OCI-M2 (cell line): ENCODE data around the gene CLDND2.
A peak's percentile ranks its signal among the peaks of the same experiment; 100 is the strongest.
"Not testable (repeated sequence)": the region's sequence is repeated elsewhere in the genome, so short reads cannot be mapped to it uniquely, and the experiment has no call there.

Source experiments
- DNase-seq: peaks from one replicate; lab custom pipeline; 2025; ENCODE audit not compliant: unreplicated experiment; lab: John Stamatoyannopoulos, UW

CLDND2 gene, protein sequence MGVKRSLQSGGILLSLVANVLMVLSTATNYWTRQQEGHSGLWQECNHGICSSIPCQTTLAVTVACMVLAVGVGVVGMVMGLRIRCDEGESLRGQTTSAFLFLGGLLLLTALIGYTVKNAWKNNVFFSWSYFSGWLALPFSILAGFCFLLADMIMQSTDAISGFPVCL

DNA sequence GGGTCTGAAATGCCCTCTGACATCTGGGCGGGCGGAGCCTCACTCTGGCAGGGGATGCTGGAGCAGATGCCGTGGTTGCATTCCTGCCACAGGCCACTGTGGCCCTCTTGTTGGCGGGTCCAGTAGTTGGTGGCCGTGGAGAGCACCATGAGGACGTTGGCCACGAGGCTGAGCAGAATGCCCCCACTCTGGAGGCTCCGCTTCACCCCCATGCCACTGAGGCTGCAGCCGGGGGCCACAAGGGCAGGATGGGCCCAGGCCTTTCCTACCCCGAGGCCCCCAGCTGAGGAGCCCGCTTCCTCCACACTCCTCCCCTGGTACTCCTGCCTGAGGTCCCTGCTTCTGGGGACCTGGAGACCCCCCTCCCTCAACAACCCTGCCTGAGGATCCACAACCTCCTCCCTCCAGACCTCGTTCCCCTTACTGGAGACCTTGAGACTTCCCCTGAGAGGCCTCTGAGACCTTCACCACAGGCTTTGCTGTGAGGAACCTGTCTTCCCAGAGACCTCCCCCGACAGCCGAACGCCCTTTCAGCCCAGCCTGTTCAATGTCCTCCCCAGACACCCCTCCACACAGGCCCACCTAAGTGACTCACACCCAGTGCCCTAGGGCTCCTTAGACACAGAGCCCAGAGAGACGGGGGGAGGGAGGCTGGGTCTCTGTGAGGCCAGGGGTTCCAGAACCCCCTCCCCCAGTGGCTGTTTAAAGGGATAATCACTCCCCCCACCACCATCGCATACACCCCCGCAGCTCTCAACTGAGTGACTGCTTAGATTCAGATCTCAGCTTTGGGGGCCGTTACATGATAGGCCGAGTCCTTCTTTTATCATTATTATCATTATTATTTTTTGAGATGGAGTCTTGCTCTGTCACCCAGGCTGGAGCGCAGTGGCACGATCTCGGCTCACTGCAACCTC is at the start of gene CLDND2:
Gene CLDND2 (minus strand): TSS at position 638 of the 917 bp plus-strand sequence. CDS start 426 bp downstream, at position 212.
- DNase-seq, result no peak

DNA sequence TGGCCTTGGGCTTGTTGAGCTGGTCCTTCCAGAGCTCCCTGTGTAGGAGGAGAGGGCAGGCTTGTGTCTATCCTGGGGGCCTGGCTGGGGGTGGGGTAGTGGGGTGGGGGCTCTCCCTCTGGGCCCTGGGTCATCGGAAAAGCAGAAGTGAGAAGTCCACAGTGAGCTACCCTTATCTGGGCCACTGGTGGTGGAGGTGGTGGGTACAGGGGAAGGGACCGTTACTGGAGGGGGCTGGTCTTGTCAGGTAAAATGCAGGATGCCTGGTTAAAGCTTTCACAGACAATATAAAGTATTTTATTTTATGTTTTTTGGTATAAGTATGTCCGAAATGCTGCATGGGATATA is 49.0 kb upstream of the CLDND2 start:
- no peak for DNase-seq

DNA sequence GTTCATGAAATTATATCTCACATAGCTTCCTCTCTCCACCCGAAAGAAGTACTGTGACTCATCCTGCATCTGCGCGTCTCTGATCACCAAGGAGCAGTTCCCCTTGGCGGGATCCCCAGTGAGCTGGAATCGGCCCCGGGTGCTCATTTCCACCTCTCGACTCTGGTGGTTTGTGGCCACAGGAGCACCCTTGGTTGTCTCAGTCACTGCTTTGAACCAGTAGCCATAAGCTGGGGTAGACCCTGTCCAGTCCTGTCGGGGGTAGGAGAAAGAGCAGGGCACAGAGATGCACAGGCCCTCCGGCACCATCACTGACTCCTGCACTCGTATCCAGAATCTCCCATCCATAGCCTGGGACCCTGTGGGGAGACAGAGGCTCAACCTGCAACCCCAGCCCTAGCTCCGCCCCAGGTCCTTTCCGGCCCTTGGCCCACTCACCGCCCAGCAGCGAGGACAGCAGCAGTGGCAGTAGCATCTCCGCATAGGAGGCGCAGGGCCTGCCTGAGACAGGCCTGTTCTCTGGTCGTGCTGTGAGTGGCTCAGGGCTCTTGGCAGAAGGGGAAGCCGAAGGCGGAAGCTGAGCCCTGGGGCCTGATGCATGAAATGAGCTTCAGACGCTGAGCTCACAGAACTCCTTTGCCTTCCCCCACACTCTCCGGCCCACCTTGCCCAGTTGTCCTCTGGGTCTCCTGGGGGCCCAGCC is 48.5 kb upstream of the CLDND2 start, which contains the start of gene SIGLEC10:
Gene SIGLEC10 (minus strand): TSS at position 536 of the 703 bp plus-strand sequence. CDS start 61 bp downstream, at position 475.
- DNase-seq, result peak; percentile 60

DNA sequence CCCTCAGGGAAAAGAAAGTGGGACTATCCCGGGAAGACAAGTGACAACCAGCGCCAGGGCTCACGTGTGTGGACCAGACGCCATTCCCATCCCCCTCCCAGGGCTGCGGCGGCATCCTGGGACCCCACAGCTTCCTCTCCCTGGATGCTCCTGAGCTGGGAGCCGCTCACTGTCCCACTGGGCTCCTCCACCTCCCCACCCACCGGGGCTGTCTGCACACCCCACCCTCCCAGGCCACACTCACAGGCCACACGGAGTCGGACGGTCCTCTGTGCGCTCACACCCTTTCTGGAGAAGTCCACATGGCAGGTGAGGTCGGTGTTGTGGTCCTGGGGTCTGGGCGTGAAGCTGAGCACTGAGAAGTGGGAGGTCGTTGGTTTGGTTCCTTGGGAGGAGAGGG is 47.6 kb upstream of the CLDND2 start:
- not testable (repeated sequence) for DNase-seq

DNA sequence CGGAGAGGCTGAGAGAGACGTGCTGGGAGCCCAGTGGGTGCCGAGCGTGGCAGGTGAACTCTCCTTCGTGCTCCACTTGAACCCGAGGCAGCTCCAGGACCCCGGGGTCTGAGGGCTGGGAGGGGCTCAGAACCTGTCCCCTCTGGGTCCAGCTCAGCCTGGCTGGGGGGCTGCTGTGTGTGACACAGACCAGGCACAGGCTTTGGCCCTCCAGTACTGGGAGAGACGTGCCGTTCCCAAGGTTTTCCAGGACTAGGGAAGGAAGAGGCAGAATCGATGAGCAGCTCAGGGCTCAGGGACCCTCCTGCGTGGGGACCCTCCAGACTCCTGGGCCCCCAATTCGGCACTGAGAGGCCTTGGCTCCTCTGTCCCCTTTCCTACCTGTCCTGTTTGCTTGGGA is 46.4 kb upstream of the CLDND2 start:
- no peak for DNase-seq

DNA sequence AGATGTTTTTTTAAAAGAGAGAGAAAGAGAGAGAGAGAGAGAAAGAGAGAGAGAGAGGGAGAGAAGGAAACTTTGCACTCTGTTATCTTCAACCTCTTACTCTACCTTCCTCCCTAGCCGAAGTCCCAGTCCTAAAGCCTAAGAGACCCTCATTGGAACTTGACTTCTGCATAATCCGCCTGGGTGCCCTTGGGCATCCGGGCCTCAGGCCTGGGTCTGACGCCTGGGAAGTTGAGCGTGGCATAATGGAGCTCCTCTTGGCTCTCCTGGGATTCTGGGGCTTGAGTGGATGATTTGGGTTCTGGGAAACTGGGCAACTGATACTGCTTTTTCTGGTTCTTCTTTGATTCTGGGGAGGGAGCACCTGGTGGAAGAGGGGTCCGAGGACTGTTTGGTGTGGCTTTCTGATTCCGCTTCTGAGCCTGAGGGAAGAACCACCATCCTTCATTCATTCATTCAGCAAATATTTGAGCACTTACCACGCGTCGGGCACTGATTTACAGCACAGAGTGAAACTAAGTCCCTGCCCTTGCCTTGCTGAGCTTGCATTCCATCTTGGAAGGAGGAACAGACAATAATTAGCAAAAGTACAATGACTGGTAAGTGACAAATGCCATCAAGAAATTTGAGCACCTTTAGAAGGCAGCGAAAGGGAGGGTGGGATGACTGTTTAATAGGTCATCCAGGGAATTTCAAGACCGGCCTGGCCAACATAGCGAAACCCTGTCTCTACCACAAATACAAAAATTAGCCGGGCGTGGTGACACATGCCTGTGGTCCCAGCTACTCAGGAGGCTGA is 42.3 kb upstream of the CLDND2 start:
- no peak for DNase-seq

DNA sequence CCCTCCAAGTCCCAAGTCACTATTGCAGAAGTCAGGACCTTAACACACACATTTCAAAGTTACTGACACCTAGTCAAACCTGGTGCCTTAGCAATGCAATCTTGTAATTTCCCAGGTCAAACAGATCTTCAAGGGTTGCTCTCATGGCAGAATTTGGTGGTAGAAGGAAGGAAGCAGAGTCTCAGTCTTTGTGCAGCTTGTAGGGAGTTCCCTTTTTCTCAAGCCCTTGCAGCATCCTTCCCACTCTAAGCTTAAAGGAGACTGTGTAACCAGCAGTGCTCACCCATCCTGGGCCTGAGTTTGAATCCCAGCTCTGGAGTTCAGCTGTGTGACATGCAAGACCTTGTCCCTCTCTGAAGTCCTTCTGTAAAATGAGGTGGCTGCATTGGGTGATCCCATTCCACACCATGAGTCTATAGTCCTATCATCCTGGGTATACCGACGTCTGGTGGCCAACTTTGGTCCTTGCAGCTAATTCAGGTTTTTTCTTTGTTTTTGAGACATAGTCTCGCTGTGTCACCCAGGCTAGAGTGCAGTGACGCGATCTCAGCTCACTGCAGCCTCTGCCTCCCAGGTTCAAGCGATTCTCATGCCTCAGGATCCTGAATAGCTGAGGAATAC is 38.8 kb upstream of the CLDND2 start:
- DNase-seq, result no peak

DNA sequence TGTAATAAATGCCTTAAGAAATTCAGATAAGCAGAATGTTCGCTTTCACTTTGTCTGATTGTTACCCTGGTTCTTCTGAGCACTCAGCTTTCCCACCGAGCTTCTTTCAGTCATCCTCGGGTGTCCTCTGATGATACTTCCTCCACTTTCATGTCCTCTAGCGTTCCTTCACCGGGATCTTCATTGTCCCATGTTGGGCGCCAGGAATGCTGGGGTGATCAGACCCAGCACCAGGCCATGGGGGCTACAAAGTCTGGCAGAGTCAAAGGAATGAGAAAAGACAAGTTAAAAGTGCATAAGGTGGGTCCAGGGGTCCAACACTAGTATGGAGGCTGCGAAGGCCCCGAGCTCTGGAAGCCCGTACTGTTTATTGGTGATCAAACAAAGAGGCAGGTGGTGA is 33.3 kb upstream of the CLDND2 start:
- DNase-seq, result no peak

DNA sequence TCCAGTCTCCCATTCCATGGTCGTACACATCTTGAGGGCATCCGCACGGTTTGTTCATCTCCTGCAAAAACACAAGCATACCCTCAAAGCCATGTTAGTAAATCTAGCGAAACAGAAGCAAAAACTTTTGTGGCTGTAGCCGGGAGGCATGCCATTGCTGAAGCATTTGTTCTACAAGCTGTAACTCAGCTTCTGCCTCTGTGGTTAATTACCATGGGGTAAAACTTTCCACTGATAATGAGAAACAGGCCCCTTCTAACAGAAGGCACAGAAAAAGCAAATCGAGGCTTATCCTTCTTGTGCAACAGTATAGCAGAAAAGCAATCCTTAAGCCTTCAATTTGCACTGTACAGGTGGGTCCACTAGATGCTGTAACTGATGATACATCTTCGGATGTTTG is 31.1 kb upstream of the CLDND2 start:
- DNase-seq, result not testable (repeated sequence)

DNA sequence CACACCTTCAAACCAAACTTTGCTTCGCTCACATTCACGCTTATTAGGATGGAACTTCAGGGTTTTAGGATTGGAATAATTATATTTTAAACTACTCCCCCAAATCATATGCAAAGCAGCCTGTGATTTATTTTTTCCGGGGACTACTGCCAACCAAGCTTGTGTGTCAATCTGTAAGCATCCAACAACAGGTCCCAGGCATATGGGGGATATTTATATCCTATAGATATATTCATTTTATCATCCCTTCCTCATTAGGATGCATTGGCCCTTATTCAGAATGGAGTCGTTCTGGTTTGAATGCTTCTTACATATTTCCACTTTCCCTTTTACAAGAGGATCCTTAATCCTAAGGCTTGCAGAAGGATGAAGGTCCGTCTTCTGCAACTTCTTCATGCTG is 30.4 kb upstream of the CLDND2 start:
- DNase-seq, result no peak

DNA sequence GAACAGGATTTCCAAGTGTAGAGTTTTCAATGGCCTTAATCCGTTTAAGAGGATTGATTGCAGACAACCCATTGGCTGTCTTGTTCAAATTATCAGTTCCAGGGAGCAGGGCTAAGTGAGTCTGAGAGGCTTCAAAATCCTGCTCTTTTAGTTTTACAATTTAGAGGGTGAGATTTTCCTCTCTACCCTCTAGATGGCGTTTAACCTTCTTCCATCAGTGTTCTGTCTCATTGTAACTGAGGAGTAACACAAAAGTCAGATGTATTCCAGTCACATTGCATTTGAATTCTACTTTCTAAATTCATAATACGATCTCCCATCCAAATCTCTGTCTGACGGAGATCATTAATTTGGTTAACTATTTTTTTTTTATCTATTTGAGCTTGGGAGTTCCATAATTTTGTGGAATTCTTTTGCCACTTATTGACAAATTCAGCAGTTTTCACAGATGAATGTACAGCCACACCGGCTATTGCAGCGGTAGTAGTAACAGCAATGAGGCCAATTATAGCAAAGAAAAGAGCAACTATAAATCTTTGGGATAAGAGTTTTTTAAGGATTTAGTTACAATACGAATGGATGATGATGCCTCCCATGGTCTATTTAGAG is 29.4 kb upstream of the CLDND2 start:
- DNase-seq, result no peak

DNA sequence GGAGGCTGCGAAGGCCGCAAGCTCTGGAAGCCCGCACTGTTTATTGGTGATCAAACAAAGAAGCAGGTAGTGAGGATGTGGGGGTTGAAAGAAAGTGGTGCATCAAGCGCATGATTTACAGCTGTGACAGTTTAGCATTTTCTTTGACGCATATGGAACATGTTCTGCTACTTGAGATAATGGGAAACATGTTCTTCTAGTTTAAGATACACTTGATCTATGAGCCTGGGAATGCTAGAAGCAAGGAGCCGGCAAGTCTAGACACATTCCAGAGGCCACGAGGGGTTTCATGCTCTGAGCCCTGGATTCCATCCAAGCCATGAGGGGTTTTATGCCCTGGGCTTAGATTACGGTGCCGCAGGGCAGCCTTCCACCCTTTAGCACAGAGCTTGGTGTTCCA is 28.6 kb upstream of the CLDND2 start:
- not testable (repeated sequence) for DNase-seq

DNA sequence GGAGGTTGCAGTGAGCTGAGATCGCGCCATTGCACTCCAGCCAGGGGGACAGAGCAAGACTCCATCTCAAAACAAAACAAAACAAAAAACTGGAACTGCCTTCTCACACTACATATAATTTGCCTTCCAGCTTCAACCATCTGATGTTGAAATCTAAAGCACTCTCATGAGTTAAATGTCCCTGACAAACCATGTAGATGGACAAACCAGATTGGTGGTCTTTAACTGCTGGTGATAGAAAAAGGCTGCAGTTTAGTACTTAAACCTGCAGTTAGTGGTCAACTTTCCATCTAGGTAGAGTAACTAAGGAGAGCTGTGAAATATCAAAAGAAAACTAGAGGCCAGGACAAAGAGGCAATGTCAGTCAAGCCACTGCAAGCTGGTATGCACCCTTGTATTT is 27.4 kb upstream of the CLDND2 start:
- DNase-seq, result no peak

DNA sequence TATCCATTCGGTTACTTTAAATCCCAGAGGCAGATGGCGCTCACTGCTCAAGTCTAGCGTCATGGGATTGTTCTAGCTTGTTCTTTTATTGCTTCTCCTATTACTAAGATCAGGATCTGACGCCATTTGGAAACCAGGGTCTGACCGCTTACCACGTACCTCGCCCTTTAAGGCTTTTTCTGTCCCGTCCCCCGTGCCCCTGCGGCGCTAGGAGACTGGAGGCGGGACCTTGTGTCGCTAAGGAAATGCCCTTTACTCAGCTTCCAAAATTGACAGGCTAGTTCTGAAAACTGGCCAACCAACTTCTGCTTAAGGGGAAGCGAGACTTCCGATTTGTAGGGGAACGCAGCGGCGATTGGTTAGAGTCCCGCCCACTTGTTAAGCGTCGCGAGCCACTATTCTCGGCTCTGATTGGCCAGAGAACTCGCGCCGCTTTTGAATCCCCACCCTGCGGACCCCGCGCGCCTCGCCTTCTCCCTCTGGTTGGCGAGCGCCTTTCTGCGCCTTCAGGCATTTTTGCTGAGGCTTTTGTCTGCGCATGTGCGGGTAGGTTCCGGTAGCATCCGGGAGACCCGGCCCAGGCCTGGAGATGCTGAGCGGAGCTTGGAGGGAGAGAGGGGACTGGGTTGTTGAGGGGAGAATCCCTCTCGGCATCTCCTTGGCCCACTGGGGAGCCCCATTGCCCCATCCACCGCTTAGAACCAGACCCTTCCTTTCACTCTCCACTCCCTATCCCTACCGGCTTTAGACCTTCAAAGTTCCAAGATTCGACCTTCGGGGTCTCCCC is 25.4 kb upstream of the CLDND2 start:
- DNase-seq, result peak; percentile 99

DNA sequence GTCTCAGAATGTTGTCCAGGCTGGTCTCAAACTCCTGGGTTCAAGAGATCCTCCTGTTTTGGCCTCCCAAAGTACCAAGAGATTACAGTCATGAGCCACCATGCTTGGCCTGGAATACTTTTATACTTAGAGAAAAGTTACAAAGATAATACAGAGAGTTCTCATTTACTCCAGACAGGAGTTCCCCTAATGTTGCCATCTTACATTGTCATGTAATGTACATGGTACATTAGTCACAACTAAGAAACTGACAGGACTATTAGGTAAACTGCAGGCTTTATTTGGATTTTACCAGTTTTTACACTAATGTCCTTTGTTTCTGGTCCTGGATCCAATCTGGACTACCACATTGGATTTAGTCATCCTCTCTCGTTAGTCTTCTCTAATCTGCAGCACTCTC is 23.9 kb upstream of the CLDND2 start:
- no peak for DNase-seq

DNA sequence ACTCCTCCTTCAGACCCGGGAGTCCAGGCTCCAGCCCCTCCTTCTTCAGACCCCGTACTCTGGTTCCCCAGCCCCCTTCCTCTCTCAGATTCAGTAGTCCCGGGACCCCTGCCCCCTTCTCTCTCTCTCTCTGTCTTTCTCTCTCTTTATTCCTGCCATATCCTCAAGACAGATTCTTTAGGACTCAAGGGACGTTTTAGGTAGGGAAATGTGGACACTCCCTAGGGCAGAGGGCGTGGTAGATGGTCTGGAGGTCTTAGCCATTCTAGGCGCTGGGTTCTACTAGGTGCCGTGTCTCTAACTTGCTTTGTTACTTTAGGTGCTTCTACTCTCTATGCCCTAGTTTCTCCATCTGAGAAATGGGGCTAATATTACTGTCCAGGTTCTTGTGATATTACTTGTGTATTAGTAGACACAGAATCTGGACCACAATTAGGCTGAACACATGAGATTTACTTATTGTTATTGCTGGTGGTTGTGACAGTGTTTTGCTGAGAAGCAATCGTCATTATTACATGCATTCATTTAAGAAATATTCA is 22.3 kb upstream of the CLDND2 start:
- DNase-seq, result no peak

DNA sequence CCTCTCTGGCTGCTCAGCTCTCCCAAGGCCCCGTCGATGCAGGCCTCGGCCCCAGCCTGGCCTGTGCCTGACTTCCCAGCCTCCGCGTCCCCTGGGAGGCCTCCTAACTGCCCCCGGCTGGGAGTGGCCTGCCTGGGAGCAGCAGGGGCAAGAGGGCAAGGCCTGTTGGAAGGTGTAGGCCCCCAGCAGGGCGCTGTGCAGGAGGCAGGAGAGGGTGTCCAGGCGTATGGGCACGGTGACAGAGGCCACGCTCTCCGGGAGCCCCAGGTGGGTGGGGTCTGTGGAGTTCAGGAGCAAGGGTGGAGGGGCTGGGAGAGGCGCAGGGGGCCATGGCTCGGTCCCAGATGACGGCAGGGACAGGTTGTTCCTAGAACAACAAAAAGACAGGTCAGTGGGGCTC is 20.3 kb upstream of the CLDND2 start:
- DNase-seq, result no peak

DNA sequence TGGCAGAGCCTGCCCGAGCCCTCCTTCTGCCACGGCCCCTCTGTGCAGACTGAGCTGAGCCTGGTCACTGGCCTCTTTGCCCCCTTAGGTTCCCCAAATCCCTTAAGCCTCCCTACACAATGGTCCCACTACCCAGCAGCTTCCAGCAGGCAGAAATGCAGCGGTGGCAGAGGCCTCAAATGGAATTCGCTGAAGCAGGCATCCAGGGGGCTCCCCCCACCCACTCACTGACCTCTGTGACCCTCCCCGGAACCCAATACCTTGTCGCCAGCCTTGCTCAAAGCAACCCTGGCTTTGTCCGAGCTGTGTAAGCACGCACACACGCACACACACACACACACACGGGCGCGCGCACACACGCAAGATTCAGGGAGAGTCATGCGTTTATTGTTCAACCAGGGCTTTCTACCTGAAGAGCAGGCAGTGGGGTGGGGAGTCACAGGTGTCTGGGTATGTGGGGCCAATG is 19.2 kb upstream of the CLDND2 start, which contains the start of gene LIM2:
Gene LIM2 (minus strand): TSS at position 51 of the 466 bp plus-strand sequence. CDS start 531 bp downstream, outside the sequence.
- no peak for DNase-seq
